GM08714 (cell line): ENCODE results near the gene SERTAD4.
"Not testable (repeated sequence)": the region's sequence is repeated elsewhere in the genome, so short reads cannot be mapped to it uniquely, and the experiment has no call there.

Experiments
- H3K4me3 ChIP-seq: fragments of 200-500 bp; sonication (Bioruptor generic); 2 replicates; pipeline ENCODE4 v1.5.1; 2014; ENCODE audit warnings: mild to moderate bottlenecking, low read length, inconsistent platforms
- ZNF274 ChIP-seq: IDR thresholded peaks from 2 replicates; pipeline ENCODE4 v1.6.1; 2012; ENCODE audit warnings: mild to moderate bottlenecking, low read depth, low read length

The SERTAD4 gene

GRCh38 chr1:210260096-210260495 lies 27.5 kb downstream of the SERTAD4 start:
- no peak for TF ChIP-seq ZNF274
- no peak overlapping the region for H3K4me3 ChIP-seq

- H3K4me3 ChIP-seq, result no peak overlapping the region
- no peak for TF ChIP-seq ZNF274
These were observed 29.7 kb downstream of the SERTAD4 start for GRCh38 chr1:210262167-210262896.

- no peak for TF ChIP-seq ZNF274
- no peak overlapping the region for H3K4me3 ChIP-seq
These were observed 30.3 kb downstream of the SERTAD4 start for GRCh38 chr1:210262897-210263272.

GRCh38 chr1:210263963-210264362 lies 31.4 kb downstream of the SERTAD4 start:
- no peak overlapping the region for H3K4me3 ChIP-seq
- TF ChIP-seq ZNF274, result no peak

GRCh38 chr1:210264496-210265380 lies 32.1 kb downstream of the SERTAD4 start:
- no peak for TF ChIP-seq ZNF274

GRCh38 chr1:210265392-210265955 lies 32.9 kb downstream of the SERTAD4 start:
- not testable (repeated sequence) for H3K4me3 ChIP-seq

More at GRCh38 chr1:210264496-210265380, 32.1 kb downstream of the SERTAD4 start:
- no peak overlapping the region for H3K4me3 ChIP-seq

- no peak for TF ChIP-seq ZNF274
- no peak overlapping the region for H3K4me3 ChIP-seq
These were observed 37.4 kb downstream of the SERTAD4 start for GRCh38 chr1:210269981-210270380.

GRCh38 chr1:210272666-210273065 lies 40.1 kb downstream of the SERTAD4 start:
- TF ChIP-seq ZNF274, result no peak
- H3K4me3 ChIP-seq, result no peak overlapping the region

- no peak for TF ChIP-seq ZNF274
- no peak overlapping the region for H3K4me3 ChIP-seq
These were observed 47.6 kb downstream of the SERTAD4 start for GRCh38 chr1:210280221-210280620.

GRCh38 chr1:210288116-210288515 lies 55.5 kb downstream of the SERTAD4 start:
- no peak for TF ChIP-seq ZNF274
- no peak overlapping the region for H3K4me3 ChIP-seq

- H3K4me3 ChIP-seq, result no peak overlapping the region
- no peak for TF ChIP-seq ZNF274
These were observed 56.7 kb downstream of the SERTAD4 start for GRCh38 chr1:210289248-210289647.

- no peak for TF ChIP-seq ZNF274
- H3K4me3 ChIP-seq, result no peak overlapping the region
These were observed 58.6 kb downstream of the SERTAD4 start for GRCh38 chr1:210291081-210291764.

GRCh38 chr1:210291786-210292230 lies 59.2 kb downstream of the SERTAD4 start:
- no peak for TF ChIP-seq ZNF274
- H3K4me3 ChIP-seq, result no peak overlapping the region

GRCh38 chr1:210292231-210292871 lies 59.8 kb downstream of the SERTAD4 start:
- no peak for TF ChIP-seq ZNF274
- H3K4me3 ChIP-seq, result no peak overlapping the region

GRCh38 chr1:210293171-210293607 lies 60.6 kb downstream of the SERTAD4 start:
- no peak overlapping the region for H3K4me3 ChIP-seq
- TF ChIP-seq ZNF274, result no peak
